ENCODE results near the gene MTIF2. TPM values are rescaled to one million over a fixed set of nuclear protein-coding genes. Genes with fewer than 3 reads are reported as not detected.

The MTIF2 gene
- polyA plus RNA-seq, 2 of the 4 experiments (the other 2 are of a cell fraction), result 47.2 to 91.6 TPM

GRCh38 chr2:55247025-55247424, 22.0 kb downstream of the MTIF2 start:
- DNase-seq (ENCODE audit: low read depth in 1 of 2, low spot score in 1 of 2) (no peak), FAIRE-seq (no peak), ATAC-seq (no peak)
- H3K4me1 ChIP-seq, result no peaks in the 10 kb centered on the region
- POLR2A ChIA-PET, result no interaction called here
- no peaks in the 10 kb centered on the region for H3K9me3 ChIP-seq
- H3K4me2 ChIP-seq, result no peak overlapping the region
- CTCF ChIA-PET, result interaction anchor here (0.6 kb wide), 1 partner anchor 117 kb away, joined by 3 read pairs; no protein-coding TSS in a partner anchor
- TF ChIP-seq EP300 (IDR thresholded peaks at IDR 0.05) (no peak), KDM1A (IDR thresholded peaks at IDR 0.05; ENCODE audit: low read depth) (no peak), EHF (CRISPR knock-in tag; IDR thresholded peaks at IDR 0.05) (no peak), ZNF302 (CRISPR knock-in tag; IDR thresholded peaks at IDR 0.05) (no peak), PHF8 (IDR thresholded peaks at IDR 0.05; ENCODE audit: borderline replicate concordance, low read depth) (no peak), RARB (CRISPR knock-in tag; IDR thresholded peaks at IDR 0.05) (no peak), BHLHE40 (IDR thresholded peaks at IDR 0.05; ENCODE audit: low read depth, low read length) (no peak), POLR2AphosphoS2 (conservative IDR thresholded peaks at IDR 0.05; ENCODE audit: low read length) (no peak), TFCP2L1 (CRISPR knock-in tag; IDR thresholded peaks at IDR 0.05) (no peak), ZSCAN20 (CRISPR knock-in tag; IDR thresholded peaks at IDR 0.05) (no peak), JUNB (IDR thresholded peaks at IDR 0.05) (no peak), NPAS2 (CRISPR knock-in tag; IDR thresholded peaks at IDR 0.05; ENCODE audit: borderline replicate concordance) (no peak), RFX5 (IDR thresholded peaks at IDR 0.05) (no peak), KDM5A (IDR thresholded peaks at IDR 0.05) (no peak), HOXA7 (CRISPR knock-in tag; IDR thresholded peaks at IDR 0.05) (no peak)
- no peak overlapping the region for H3K27ac ChIP-seq
- H3K4me3 ChIP-seq, result no peak overlapping the region
- 94% methylated on average over 5 of the region's 5 CpGs for WGBS (ENCODE audit: missing lambda C conversion rate)

- DNase-seq (ENCODE audit: low read depth in 1 of 2, low spot score in 1 of 2) (no peak), FAIRE-seq (no peak), ATAC-seq (no peak)
- TF ChIP-seq ELK1 (IDR thresholded peaks at IDR 0.05; ENCODE audit: low read depth, low read length) (no peak), SMC3 (IDR thresholded peaks at IDR 0.05) (no peak), HDAC2 (IDR thresholded peaks at IDR 0.05) (no peak)
- CTCF ChIA-PET, result interaction anchor here (0.8 to 2.3 kb wide), 2 partner anchors 14 to 186 kb away, joined by 3 to 8 read pairs; no protein-coding TSS in a partner anchor
- Histone ChIP-seq H3K27ac (no peak overlapping the region), H3K4me1 (no peaks in the 10 kb centered on the region), H3K4me2 (no peak overlapping the region), H3K9me3 (no peaks in the 10 kb centered on the region), H3K4me3 (no peak overlapping the region)
- 84% methylated on average over 5 of the region's 5 CpGs for WGBS (ENCODE audit: missing lambda C conversion rate)
- POLR2A ChIA-PET, result no interaction called here
These were observed 23.6 kb downstream of the MTIF2 start for GRCh38 chr2:55245411-55245810.

GRCh38 chr2:55242617-55243016, 26.4 kb downstream of the MTIF2 start:
- ChIA-PET POLR2A (no interaction called here), CTCF (no interaction called here)
- ATAC-seq (no peak), DNase-seq (ENCODE audit: low read depth in 1 of 2, low spot score in 1 of 2) (no peak), FAIRE-seq (peak; percentile 67)
- H3K9me3 ChIP-seq, result no peaks in the 10 kb centered on the region
- H3K4me3 ChIP-seq, result no peak overlapping the region
- 45% methylated on average over 1 of the region's 1 CpG for WGBS (ENCODE audit: missing lambda C conversion rate)
- TF ChIP-seq SMC3 (IDR thresholded peaks at IDR 0.05), result no peak
- no peak for TF ChIP-seq ZFP36 (IDR thresholded peaks at IDR 0.05; ENCODE audit: borderline replicate concordance, partially characterized antibody)
- TF ChIP-seq ELK1 (IDR thresholded peaks at IDR 0.05; ENCODE audit: low read depth, low read length), result no peak
- no peak for TF ChIP-seq HES2 (IDR thresholded peaks at IDR 0.05)
- no peak for TF ChIP-seq USF2 (IDR thresholded peaks at IDR 0.05)
- no peak for TF ChIP-seq HEYL (CRISPR knock-in tag; IDR thresholded peaks at IDR 0.05)
- no peak for TF ChIP-seq POLR2A (IDR thresholded peaks at IDR 0.05; ENCODE audit: low read length)
- no peak for TF ChIP-seq BHLHE40 (IDR thresholded peaks at IDR 0.05; ENCODE audit: low read depth, low read length)
- no peak for TF ChIP-seq PBX3 (IDR thresholded peaks at IDR 0.05)
- no peaks in the 10 kb centered on the region for H3K4me1 ChIP-seq
- no peak overlapping the region for H3K27ac ChIP-seq
- H3K4me2 ChIP-seq, result no peak overlapping the region
